ENCODE data around the gene TIAM1. TPM values are rescaled to one million over a fixed set of nuclear protein-coding genes. Genes with fewer than 3 reads are reported as not detected.

The TIAM1 gene
- total RNA-seq, 4 donors from 2014 or later = 5.4 to 10.6 (median 6.0) TPM

DNA sequence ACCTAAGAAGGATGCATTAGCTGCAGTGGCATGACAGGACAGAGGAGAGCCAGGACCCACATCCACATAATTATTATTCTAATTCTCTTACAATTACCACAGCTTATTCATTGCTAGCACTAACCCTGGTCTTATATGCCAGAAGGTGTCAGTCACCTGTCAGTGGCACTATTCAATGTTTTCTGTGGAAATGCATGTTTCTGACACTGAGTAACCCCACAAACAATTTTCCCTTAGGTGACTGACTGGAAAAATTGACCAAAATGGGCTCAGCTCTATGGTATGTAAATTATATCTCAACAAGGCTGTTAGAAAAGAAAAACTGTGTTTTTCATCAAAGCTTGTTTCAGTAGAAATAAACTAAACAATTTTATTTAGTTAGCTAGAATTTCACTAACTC is 187.9 kb downstream of the TIAM1 start:
- peaks cover 0 to 6% (median 3%) of the 10 kb centered on the region in 4 donors for H3K4me1 ChIP-seq
- intact Hi-C loops (cut with DNase I) = no loop called here
- no peaks in the 10 kb centered on the region for H3K36me3 ChIP-seq
- DNase-seq (ENCODE audit: extremely low spot score) = no peak
- no peak overlapping the region for H3K27ac ChIP-seq (replicated peaks in 1 of 4)
- no peak overlapping the region for H3K4me3 ChIP-seq
- H3K27me3 ChIP-seq = no peaks in the 10 kb centered on the region
- peaks cover 0 to 33% (median 22%) of the 10 kb centered on the region in 4 donors for H3K9me3 ChIP-seq
- TF ChIP-seq, protein P1, sequence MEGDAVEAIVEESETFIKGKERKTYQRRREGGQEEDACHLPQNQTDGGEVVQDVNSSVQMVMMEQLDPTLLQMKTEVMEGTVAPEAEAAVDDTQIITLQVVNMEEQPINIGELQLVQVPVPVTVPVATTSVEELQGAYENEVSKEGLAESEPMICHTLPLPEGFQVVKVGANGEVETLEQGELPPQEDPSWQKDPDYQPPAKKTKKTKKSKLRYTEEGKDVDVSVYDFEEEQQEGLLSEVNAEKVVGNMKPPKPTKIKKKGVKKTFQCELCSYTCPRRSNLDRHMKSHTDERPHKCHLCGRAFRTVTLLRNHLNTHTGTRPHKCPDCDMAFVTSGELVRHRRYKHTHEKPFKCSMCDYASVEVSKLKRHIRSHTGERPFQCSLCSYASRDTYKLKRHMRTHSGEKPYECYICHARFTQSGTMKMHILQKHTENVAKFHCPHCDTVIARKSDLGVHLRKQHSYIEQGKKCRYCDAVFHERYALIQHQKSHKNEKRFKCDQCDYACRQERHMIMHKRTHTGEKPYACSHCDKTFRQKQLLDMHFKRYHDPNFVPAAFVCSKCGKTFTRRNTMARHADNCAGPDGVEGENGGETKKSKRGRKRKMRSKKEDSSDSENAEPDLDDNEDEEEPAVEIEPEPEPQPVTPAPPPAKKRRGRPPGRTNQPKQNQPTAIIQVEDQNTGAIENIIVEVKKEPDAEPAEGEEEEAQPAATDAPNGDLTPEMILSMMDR (IDR thresholded peaks at IDR 0.05) = no peak
- TF ChIP-seq POLR2A (IDR thresholded peaks at IDR 0.05; ENCODE audit: low read depth) = no peak
- TF ChIP-seq EP300 (IDR thresholded peaks at IDR 0.05) = no peak
- TF ChIP-seq POLR2AphosphoS5 (IDR thresholded peaks at IDR 0.05) = no peak

DNA sequence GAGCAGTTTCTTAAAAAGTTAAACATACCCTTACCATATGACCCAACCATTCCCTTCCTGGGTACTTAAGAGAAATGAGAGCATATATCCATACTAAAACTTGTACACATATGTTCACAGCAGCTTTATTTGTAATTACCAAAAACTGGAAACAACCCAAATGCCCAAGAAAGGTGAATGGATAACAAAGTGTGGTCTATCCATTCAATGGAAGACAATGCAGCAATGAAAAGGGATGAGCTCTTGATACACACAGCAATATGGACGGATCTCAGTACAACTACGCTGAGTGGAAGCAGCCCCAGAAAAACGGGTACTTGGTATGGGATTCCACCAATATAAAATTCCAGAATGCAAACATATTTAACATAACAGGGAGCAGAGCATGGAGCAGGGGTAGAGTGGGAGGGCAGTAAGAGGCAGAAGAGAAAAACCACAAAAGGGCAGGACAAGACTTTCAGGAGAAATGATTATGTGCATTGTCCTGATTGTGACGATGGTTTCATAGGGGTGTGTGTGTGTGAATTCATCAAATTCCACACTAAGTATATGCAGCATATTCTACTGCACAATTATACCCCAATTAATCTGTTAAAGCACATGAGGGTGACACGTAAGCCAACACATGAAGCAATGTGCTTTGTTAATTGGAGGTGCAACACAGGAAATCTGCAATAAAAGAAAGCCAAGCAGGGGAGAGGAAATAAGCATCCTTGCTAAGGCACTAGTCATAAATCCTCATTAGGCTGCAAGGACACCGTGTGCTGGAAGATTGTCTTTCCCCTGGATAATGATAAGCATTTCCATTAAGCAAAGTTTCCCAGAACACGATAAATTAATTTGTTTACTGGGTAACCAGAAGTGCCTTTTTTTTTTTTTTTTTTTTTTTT is 192.7 kb downstream of the TIAM1 start:
- 88% methylated on average over 7 of the region's 7 CpGs for WGBS
- H3K4me3 ChIP-seq = no peak overlapping the region
- no peak overlapping the region for H3K27ac ChIP-seq (replicated peaks in 1 of 4)
- TF ChIP-seq, protein P1 (IDR thresholded peaks at IDR 0.05) = no peak
- TF ChIP-seq EP300 (IDR thresholded peaks at IDR 0.05) = peak; percentile 9
- TF ChIP-seq POLR2A (IDR thresholded peaks at IDR 0.05; ENCODE audit: low read depth) = no peak
- TF ChIP-seq POLR2AphosphoS5 (IDR thresholded peaks at IDR 0.05) = peak; percentile 28 to 61
- H3K4me1 ChIP-seq = no peaks in the 10 kb centered on the region
- H3K9me3 ChIP-seq = peaks cover 0 to 14% (median 11%) of the 10 kb centered on the region in 4 donors
- intact Hi-C loops (cut with DNase I) = no loop called here
- H3K36me3 ChIP-seq = no peaks in the 10 kb centered on the region
- H3K27me3 ChIP-seq = no peaks in the 10 kb centered on the region
- DNase-seq (ENCODE audit: extremely low spot score) = no peak

DNA sequence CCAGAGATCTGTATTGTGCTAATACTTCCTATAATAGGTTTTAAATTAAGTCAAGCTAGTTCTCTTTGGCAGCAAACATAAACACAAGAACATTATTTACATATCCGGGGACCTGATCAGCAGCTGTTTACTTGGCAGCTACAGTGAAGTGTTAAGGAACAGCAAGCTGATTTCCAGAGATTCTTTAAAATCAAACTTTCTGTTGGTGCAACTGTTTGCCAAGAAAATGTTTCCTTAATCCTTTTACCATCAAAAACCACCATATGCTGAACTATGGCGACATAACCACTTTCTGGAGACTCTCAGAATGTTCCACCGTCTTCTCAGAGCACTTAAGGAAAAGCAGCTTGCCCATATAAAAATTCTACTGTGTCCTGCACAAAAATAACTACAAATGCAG is 198.8 kb downstream of the TIAM1 start:
- Histone ChIP-seq H3K4me1 (no peaks in the 10 kb centered on the region), H3K36me3 (no peaks in the 10 kb centered on the region), H3K27me3 (no peaks in the 10 kb centered on the region), H3K9me3 (no peaks in the 10 kb centered on the region), H3K4me3 (no peak overlapping the region), H3K27ac (replicated peaks in 1 of 4) (no peak overlapping the region)
- DNase-seq (ENCODE audit: extremely low spot score) = no peak
- TF ChIP-seq, protein P1 (IDR thresholded peaks at IDR 0.05) = no peak
- TF ChIP-seq POLR2A (IDR thresholded peaks at IDR 0.05; ENCODE audit: low read depth) = no peak
- TF ChIP-seq EP300 (IDR thresholded peaks at IDR 0.05) = no peak
- TF ChIP-seq POLR2AphosphoS5 (IDR thresholded peaks at IDR 0.05) = no peak
- WGBS = 51% methylated on average over 3 of the region's 3 CpGs
- intact Hi-C loops (cut with DNase I) = no loop called here

DNA sequence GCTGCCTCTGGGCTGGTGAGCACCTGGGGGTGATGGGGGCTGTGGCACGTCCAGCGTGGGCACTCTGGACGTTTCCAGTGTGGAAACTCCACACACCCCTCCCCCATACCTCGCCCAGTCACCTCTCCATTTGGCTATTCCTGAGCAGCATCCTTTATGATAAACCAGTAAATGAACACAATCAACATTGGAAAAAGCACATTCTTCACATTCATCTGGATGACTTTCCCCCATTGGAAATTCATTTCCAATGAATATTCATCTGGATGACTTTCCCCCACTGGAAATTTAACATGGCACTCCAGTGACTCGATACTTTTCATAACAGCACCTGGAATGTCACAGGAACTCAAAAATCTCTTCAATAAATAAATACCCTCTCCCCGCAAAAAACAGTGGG is 201.0 kb downstream of the TIAM1 start:
- no peak for DNase-seq (ENCODE audit: extremely low spot score)
- Histone ChIP-seq H3K36me3 (no peaks in the 10 kb centered on the region), H3K27ac (replicated peaks in 1 of 4) (no peak overlapping the region), H3K9me3 (no peaks in the 10 kb centered on the region), H3K4me3 (no peak overlapping the region), H3K4me1 (no peaks in the 10 kb centered on the region), H3K27me3 (no peaks in the 10 kb centered on the region)
- TF ChIP-seq POLR2AphosphoS5 (IDR thresholded peaks at IDR 0.05) = no peak
- no peak for TF ChIP-seq POLR2A (IDR thresholded peaks at IDR 0.05; ENCODE audit: low read depth)
- TF ChIP-seq, protein P1 (IDR thresholded peaks at IDR 0.05) = no peak
- TF ChIP-seq EP300 (IDR thresholded peaks at IDR 0.05) = no peak
- intact Hi-C loops (cut with DNase I) = no loop called here
- 83% methylated on average over 6 of the region's 6 CpGs for WGBS

All from esophagus muscularis mucosa (tissue), 4 donors.